T-helper 9 cell (primary cell): ENCODE measurements around the gene TENT4B.

Source experiments
- DNase-seq: peaks from one replicate; pipeline ENCODE4 v3.0.0-alpha.2; 2020

Gene TENT4B

GRCh38 chr16:50272687-50273381 is 119.7 kb downstream of the TENT4B start:
- DNase-seq = no peak

- DNase-seq = no peak
These were observed 120.2 kb downstream of the TENT4B start for GRCh38 chr16:50273382-50273690.

GRCh38 chr16:50273888-50274325 is 120.8 kb downstream of the TENT4B start:
- no peak for DNase-seq

GRCh38 chr16:50274326-50275097 is 121.4 kb downstream of the TENT4B start:
- DNase-seq = peak; percentile 47

- no peak for DNase-seq
These were observed 122.0 kb downstream of the TENT4B start for GRCh38 chr16:50275098-50275415.

- no peak for DNase-seq
These were observed 122.6 kb downstream of the TENT4B start for GRCh38 chr16:50275428-50276325.

- DNase-seq = no peak
These were observed 123.2 kb downstream of the TENT4B start for GRCh38 chr16:50276326-50276640.

- DNase-seq = no peak
These were observed 123.9 kb downstream of the TENT4B start for GRCh38 chr16:50276801-50277555.

GRCh38 chr16:50278251-50278650 is 125.1 kb downstream of the TENT4B start:
- no peak for DNase-seq

GRCh38 chr16:50279504-50279865 is 126.4 kb downstream of the TENT4B start:
- DNase-seq = no peak

GRCh38 chr16:50280932-50281331 is 127.8 kb downstream of the TENT4B start:
- no peak for DNase-seq
